Nasal cavity respiratory epithelium epithelial cell of viscerocranial mucosa (primary cell): ENCODE measurements around the gene CHRD. TPM values are rescaled to one million over a fixed set of nuclear protein-coding genes. Genes with fewer than 3 reads are reported as not detected.

ENCODE experiments used
- total RNA-seq: library from RNA; depleted of rRNA; stranded (reverse); fragments of >200 nt; gene quantifications from 2 replicates; pipeline ENCODE4 v1.2.3, GENCODE V29; 2014

Gene CHRD
- total RNA-seq = not detected in 2 replicates

GRCh38 chr3:184379358-184380184 is at the start of gene CHRD:
TSS of gene CHRD (plus strand) at chr3:184380054. CDS start at chr3:184380319, 265 bp downstream.

GRCh38 chr3:184337399-184337714 is 42.5 kb upstream of the CHRD start, which contains the start of gene FAM131A:
TSS of gene FAM131A (plus strand) at chr3:184337600. CDS start at chr3:184337631, 31 bp downstream.

GRCh38 chr3:184361532-184361931 is 18.3 kb upstream of the CHRD start, which contains the start of the genes CLCN2 and POLR2H:
TSS of gene CLCN2 (minus strand) at chr3:184361605. CDS start at chr3:184361479, 126 bp downstream.
TSS of gene POLR2H (plus strand) at chr3:184361710. CDS start at chr3:184363493, 1,783 bp downstream.

GRCh38 chr3:184377882-184378445 is 1.9 kb upstream of the CHRD start, which contains the start of gene THPO:
TSS of gene THPO (minus strand) at chr3:184378207. CDS start at chr3:184376259, 1,948 bp downstream.

Other genes starting within 250 kb of the CHRD start
- gene EIF2B5, start 244.7 kb upstream of the CHRD start, total RNA-seq = 31.1 and 37.1 TPM in 2 replicates
- gene DVL3, start 224.7 kb upstream of the CHRD start, total RNA-seq = 28.0 and 54.0 TPM in 2 replicates
- 155 and 294 TPM in 2 replicates for gene AP2M1, start 205.2 kb upstream of the CHRD start, total RNA-seq
- gene ABCF3, start 193.9 kb upstream of the CHRD start, total RNA-seq = 68.0 and 69.3 TPM in 2 replicates
- gene VWA5B2, start 150.5 kb upstream of the CHRD start, total RNA-seq = not detected in 2 replicates
- 41.7 and 45.7 TPM in 2 replicates for gene ALG3, start 131.1 kb upstream of the CHRD start, total RNA-seq
- gene EEF1AKMT4, start 130.4 kb upstream of the CHRD start, total RNA-seq = 10.3 and 10.9 TPM in 2 replicates
- gene CAMK2N2, start 118.5 kb upstream of the CHRD start, total RNA-seq = under 0.01 TPM in 1 of 2 replicates, not detected in the other
- not detected in 2 replicates for gene ECE2, start 104.0 kb upstream of the CHRD start, total RNA-seq
- 448 and 508 TPM in 2 replicates for gene PSMD2, start 80.8 kb upstream of the CHRD start, total RNA-seq
- gene EIF4G1, start 65.4 kb upstream of the CHRD start, total RNA-seq = 315 and 659 TPM in 2 replicates
- gene FAM131A, start 42.5 kb upstream of the CHRD start, total RNA-seq = 17.6 and 22.6 TPM in 2 replicates
- 2.1 and 4.8 TPM in 2 replicates for gene CLCN2, start 18.4 kb upstream of the CHRD start, total RNA-seq
- 47.8 and 50.2 TPM in 2 replicates for gene POLR2H, start 18.3 kb upstream of the CHRD start, total RNA-seq
- gene THPO, start 1.8 kb upstream of the CHRD start, total RNA-seq = not detected in 2 replicates
- 11.3 and 38.6 TPM in 2 replicates for gene EPHB3, start 181.7 kb downstream of the CHRD start, total RNA-seq